ENCODE measurements around the gene KAZN. TPM values are rescaled to one million over a fixed set of nuclear protein-coding genes. Genes with fewer than 3 reads are reported as not detected.

KAZN gene
- polyA plus RNA-seq, 1 of the 3 experiments (the other 2 are of a cell fraction) = 6.8 TPM

DNA sequence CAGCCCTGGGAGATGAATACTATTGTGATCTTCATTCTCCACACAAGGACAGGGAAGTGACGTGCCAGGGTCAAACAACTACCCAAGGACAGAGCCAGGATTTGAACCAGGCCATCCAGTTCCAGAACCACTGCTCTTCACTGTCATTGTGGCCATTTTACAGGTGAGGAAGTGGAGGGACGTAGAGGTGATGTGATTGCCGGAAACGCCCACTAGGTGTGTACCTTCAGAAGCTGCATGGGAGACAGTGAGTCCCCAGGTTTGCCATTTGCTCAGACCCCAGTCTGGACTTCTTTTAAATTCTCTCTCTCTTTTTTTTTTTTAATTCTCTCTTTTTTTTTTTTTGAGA is 347.5 kb downstream of the KAZN start (continued):
- TF ChIP-seq, protein P1, sequence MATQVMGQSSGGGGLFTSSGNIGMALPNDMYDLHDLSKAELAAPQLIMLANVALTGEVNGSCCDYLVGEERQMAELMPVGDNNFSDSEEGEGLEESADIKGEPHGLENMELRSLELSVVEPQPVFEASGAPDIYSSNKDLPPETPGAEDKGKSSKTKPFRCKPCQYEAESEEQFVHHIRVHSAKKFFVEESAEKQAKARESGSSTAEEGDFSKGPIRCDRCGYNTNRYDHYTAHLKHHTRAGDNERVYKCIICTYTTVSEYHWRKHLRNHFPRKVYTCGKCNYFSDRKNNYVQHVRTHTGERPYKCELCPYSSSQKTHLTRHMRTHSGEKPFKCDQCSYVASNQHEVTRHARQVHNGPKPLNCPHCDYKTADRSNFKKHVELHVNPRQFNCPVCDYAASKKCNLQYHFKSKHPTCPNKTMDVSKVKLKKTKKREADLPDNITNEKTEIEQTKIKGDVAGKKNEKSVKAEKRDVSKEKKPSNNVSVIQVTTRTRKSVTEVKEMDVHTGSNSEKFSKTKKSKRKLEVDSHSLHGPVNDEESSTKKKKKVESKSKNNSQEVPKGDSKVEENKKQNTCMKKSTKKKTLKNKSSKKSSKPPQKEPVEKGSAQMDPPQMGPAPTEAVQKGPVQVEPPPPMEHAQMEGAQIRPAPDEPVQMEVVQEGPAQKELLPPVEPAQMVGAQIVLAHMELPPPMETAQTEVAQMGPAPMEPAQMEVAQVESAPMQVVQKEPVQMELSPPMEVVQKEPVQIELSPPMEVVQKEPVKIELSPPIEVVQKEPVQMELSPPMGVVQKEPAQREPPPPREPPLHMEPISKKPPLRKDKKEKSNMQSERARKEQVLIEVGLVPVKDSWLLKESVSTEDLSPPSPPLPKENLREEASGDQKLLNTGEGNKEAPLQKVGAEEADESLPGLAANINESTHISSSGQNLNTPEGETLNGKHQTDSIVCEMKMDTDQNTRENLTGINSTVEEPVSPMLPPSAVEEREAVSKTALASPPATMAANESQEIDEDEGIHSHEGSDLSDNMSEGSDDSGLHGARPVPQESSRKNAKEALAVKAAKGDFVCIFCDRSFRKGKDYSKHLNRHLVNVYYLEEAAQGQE (IDR thresholded peaks at IDR 0.05; ENCODE audit: low read depth, low read length) = no peak
- TF ChIP-seq, protein P2, sequence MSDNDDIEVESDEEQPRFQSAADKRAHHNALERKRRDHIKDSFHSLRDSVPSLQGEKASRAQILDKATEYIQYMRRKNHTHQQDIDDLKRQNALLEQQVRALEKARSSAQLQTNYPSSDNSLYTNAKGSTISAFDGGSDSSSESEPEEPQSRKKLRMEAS (IDR thresholded peaks at IDR 0.05; ENCODE audit: low read depth) = no peak

DNA sequence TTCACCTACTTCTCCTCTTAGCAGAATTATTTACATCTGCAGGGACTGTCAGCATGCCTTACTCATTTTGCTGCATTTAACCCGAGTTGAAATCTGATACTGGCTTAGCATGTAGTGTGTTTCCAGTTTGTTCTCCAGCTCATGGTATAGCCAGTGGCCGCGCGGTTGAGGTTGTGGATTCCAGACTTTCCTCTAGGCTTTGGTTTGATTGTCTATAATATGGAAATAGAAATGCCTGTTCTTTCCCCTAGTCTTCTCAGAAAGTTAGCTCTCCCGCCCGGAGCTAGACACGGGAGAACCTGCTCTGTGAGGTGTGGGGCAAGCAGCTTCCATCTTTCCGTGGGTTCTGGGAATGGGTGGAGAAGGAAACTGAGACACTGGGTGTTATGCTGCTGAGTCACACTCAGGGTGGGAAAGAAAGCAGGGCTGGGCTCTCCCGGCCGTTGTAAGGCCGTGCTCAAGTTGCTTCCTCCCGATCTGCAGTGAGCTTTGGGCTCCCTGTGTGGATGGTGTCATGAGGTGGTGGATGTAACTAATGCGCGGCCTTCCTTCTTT is 348.3 kb downstream of the KAZN start:
- no peaks in the 10 kb centered on the region for H3K9me3 ChIP-seq
- peak overlapping the region; percentile 96 for H3K27ac ChIP-seq (ENCODE audit: low read depth in 2 of 2, low read length in 1 of 2)
- peak; percentile 40; the same call in 1 of the 2 replicates for TF ChIP-seq FOSL2 (IDR thresholded peaks at IDR 0.05; ENCODE audit: borderline replicate concordance, low read depth)
- TF ChIP-seq YY1 (IDR thresholded peaks at IDR 0.05; ENCODE audit: low read depth) = peak; percentile 38; the same call in 1 of the 2 replicates
- TF ChIP-seq MEF2A (IDR thresholded peaks at IDR 0.05; ENCODE audit: borderline replicate concordance, low read depth) = no peak
- TF ChIP-seq, protein P2 (IDR thresholded peaks at IDR 0.05; ENCODE audit: low read depth) = 0 out of 2 replicates have a peak, but pooled peaks have one; percentile 50
- DNase-seq = no peak
- peaks cover 72% of the 10 kb centered on the region for H3K79me2 ChIP-seq (ENCODE audit: insufficient read depth)
- CTCF ChIA-PET = interaction anchor here (1.0 to 2.7 kb wide), 5 partner anchors 13 to 100 kb away, joined by 3 to 12 read pairs (median 4); no protein-coding TSS in a partner anchor
- 55% methylated on average over 14 of the region's 14 CpGs for WGBS (ENCODE audit: low lambda C conversion rate)
- no peaks in the 10 kb centered on the region for H3K9me2 ChIP-seq
- H4K20me1 ChIP-seq (ENCODE audit: insufficient read depth) = no peaks in the 10 kb centered on the region
- H3K36me3 ChIP-seq (replicated peaks in 1 of 2; ENCODE audit: control insufficient read depth in 1 of 2, insufficient read depth in 2 of 2, low read length in 1 of 2) = no peaks in the 10 kb centered on the region
- H3K4me1 ChIP-seq (ENCODE audit: control insufficient read depth in 1 of 2, insufficient read depth in 2 of 2, low read depth in 1 of 2, low read length in 1 of 2) = peaks cover 41 to 50% of the 10 kb centered on the region in 2 experiments
- H3K9ac ChIP-seq = peak overlapping the region; percentile 79
- H3F3A ChIP-seq (replicated peaks; ENCODE audit: insufficient read depth) = peaks cover 40% of the 10 kb centered on the region
- peak overlapping the region; percentile 52; the same call in 1 of the 2 replicates for H2AFZ ChIP-seq (ENCODE audit: low read depth)
- H3K4me3 ChIP-seq (ENCODE audit: low read depth in 2 of 2, low read length in 1 of 2) = peak overlapping the region; percentile 46 to 56
- no peaks in the 10 kb centered on the region for H3K27me3 ChIP-seq (ENCODE audit: insufficient read depth)
- POLR2A ChIA-PET = no interaction called here
- H3K4me2 ChIP-seq = peak overlapping the region; percentile 85

DNA sequence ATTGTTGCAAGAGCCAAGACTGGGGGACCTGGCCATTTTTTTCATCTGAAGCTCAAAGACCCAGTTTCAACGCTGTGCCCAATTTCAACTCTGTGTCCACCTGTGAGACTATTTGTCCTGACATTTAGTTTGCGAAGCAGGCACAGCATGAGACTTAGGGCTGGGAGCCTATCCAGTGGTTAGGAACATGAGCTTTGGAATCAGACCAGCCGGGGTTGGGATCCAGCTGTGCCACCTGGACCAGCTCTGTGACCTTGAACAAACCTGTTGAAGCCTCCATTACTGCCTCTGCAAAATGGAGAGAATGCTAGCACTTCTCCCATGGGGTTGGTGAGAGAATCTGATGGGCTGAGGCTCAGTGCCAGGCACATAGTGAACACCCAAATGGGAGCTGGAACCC is 348.9 kb downstream of the KAZN start:
- Histone ChIP-seq H2AFZ (ENCODE audit: low read depth) (0 out of 2 replicates have a peak overlapping the region, but pooled peaks have one; percentile 52), H3K4me1 (ENCODE audit: control insufficient read depth in 1 of 2, insufficient read depth in 2 of 2, low read depth in 1 of 2, low read length in 1 of 2) (peaks cover 40 to 44% of the 10 kb centered on the region in 2 experiments), H3K27me3 (ENCODE audit: insufficient read depth) (no peaks in the 10 kb centered on the region), H3K4me3 (ENCODE audit: low read depth in 2 of 2, low read length in 1 of 2) (peak overlapping the region; percentile 46 to 56; a peak in 3 of 4 replicates), H3K4me2 (peak overlapping the region; percentile 85), H3F3A (replicated peaks; ENCODE audit: insufficient read depth) (peaks cover 39% of the 10 kb centered on the region), H3K79me2 (ENCODE audit: insufficient read depth) (peaks cover 79% of the 10 kb centered on the region), H3K9ac (peak overlapping the region; percentile 79; the same call in 1 of the 2 replicates), H3K27ac (ENCODE audit: low read depth in 2 of 2, low read length in 1 of 2) (peak overlapping the region; percentile 96), H3K9me2 (no peaks in the 10 kb centered on the region), H3K36me3 (replicated peaks in 1 of 2; ENCODE audit: control insufficient read depth in 1 of 2, insufficient read depth in 2 of 2, low read length in 1 of 2) (no peaks in the 10 kb centered on the region), H4K20me1 (ENCODE audit: insufficient read depth) (no peaks in the 10 kb centered on the region), H3K9me3 (no peaks in the 10 kb centered on the region)
- ChIA-PET CTCF (interaction anchor here (0.8 to 2.7 kb wide), 4 partner anchors 21 to 143 kb away, joined by 3 to 12 read pairs (median 4); no protein-coding TSS in a partner anchor), POLR2A (no interaction called here)
- 100% methylated on average over 2 of the region's 3 CpGs for WGBS (ENCODE audit: low lambda C conversion rate)
- DNase-seq = no peak
- no peak for TF ChIP-seq ELF1 (IDR thresholded peaks at IDR 0.05)
- TF ChIP-seq GABPA (IDR thresholded peaks at IDR 0.05; ENCODE audit: low read depth) = no peak
- no peak for TF ChIP-seq GATA2 (CRISPR knock-in tag; IDR thresholded peaks at IDR 0.05)
- TF ChIP-seq RCOR1 (IDR thresholded peaks at IDR 0.05; ENCODE audit: low read length) = no peak
- no peak for TF ChIP-seq EP300 (IDR thresholded peaks at IDR 0.05; ENCODE audit: borderline replicate concordance in 1 of 2, low read depth in 1 of 2, low read length in 1 of 2)
- no peak for TF ChIP-seq FOXM1 (IDR thresholded peaks at IDR 0.05; ENCODE audit: low read depth)
- TF ChIP-seq, protein P3, sequence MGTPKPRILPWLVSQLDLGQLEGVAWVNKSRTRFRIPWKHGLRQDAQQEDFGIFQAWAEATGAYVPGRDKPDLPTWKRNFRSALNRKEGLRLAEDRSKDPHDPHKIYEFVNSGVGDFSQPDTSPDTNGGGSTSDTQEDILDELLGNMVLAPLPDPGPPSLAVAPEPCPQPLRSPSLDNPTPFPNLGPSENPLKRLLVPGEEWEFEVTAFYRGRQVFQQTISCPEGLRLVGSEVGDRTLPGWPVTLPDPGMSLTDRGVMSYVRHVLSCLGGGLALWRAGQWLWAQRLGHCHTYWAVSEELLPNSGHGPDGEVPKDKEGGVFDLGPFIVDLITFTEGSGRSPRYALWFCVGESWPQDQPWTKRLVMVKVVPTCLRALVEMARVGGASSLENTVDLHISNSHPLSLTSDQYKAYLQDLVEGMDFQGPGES (IDR thresholded peaks at IDR 0.05; ENCODE audit: low read depth, low read length) = no peak
- no peak for TF ChIP-seq SIN3A (IDR thresholded peaks at IDR 0.05; ENCODE audit: borderline replicate concordance, low read depth, low read length)
- no peak for TF ChIP-seq NRF1 (IDR thresholded peaks at IDR 0.05; ENCODE audit: low read depth, low read length)
- TF ChIP-seq, protein P1 (IDR thresholded peaks at IDR 0.05; ENCODE audit: low read depth, low read length) = no peak
- no peak for TF ChIP-seq RAD21 (IDR thresholded peaks at IDR 0.05; ENCODE audit: low read length)
- no peak for TF ChIP-seq RFX5 (IDR thresholded peaks at IDR 0.05; ENCODE audit: low read length)
